T-helper 17 cell (primary cell): ENCODE data around the gene ZIC1. TPM values are rescaled to one million over a fixed set of nuclear protein-coding genes. Genes with fewer than 3 reads are reported as not detected.

ENCODE experiments used
- ATAC-seq: fragments of 150-1000 bp; cut with Tn5 transposase; 2 replicates; pipeline ENCODE4 v1.10.0; 2021; ENCODE audit warnings: mild to moderate bottlenecking, moderate library complexity
- DNase-seq, 3 donors: peaks; one replicate each; pipeline versions ENCODE4 v3.0.0 to v3.0.0-alpha.2; 2020 to 2021
- H3K9me3 ChIP-seq: one replicate; pipeline ENCODE4 v1.7.0; 2013; ENCODE audit warnings: low read length, mild to moderate bottlenecking; ENCODE audit not compliant: control insufficient read depth, poor library complexity, severe bottlenecking
- H3K27ac Mint-ChIP-seq: one replicate; pipeline ENCODE4 v1.8.0; 2022; ENCODE audit warnings: mild to moderate bottlenecking, moderate library complexity, mixed read lengths
- H3K27me3 Mint-ChIP-seq: one replicate; pipeline ENCODE4 v1.8.0; 2022; ENCODE audit warnings: mixed read lengths
- H3K36me3 Mint-ChIP-seq: one replicate; pipeline ENCODE4 v1.8.0; 2022; ENCODE audit warnings: low read depth, mixed read lengths
- H3K4me1 Mint-ChIP-seq: one replicate; pipeline ENCODE4 v1.8.0; 2022; ENCODE audit warnings: mild to moderate bottlenecking, mixed read lengths
- H3K4me3 Mint-ChIP-seq: one replicate; pipeline ENCODE4 v1.8.0; 2022; ENCODE audit warnings: mild to moderate bottlenecking, moderate library complexity, mixed read lengths
- total RNA-seq, 4 donors: library from RNA in 2 of 4; stranded (reverse) in 2 of 4; gene quantifications; one replicate each; pipeline ENCODE4 v1.2.3 and lab custom pipeline; 2022 to 2026

The ZIC1 gene
- total RNA-seq, 2 donors from 2014 or later: not detected

DNA sequence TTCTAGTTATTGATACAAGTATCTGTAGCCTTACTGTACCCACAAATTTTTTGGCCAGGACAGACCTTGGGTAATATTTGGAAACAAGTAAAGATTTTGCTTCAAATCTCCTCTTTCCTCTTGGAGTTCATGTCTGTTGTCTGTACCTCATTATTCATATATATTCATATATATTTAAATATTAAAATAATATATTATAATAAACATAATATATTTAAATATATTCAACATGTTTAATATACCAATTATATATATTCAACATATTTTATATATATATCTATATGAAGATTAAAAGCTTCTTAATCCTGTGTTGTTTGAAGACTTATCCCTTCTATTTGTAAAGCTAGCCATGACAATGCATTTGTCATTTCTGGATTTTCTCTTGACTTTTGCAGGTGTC lies 38.1 kb downstream of the ZIC1 start:
- Mint-ChIP-seq H3K27ac (no peak overlapping the region), H3K27me3 (no peaks in the 10 kb centered on the region), H3K4me1 (no peaks in the 10 kb centered on the region), H3K36me3 (no peaks in the 10 kb centered on the region), H3K4me3 (no peak overlapping the region)
- no peaks in the 10 kb centered on the region for H3K9me3 ChIP-seq
- ATAC-seq (no peak), DNase-seq (no peak)

GRCh38 chr3:147449669-147450068 lies 40.5 kb downstream of the ZIC1 start:
- no peak overlapping the region for H3K4me3 Mint-ChIP-seq
- no peaks in the 10 kb centered on the region for H3K9me3 ChIP-seq
- no peaks in the 10 kb centered on the region for H3K27me3 Mint-ChIP-seq
- no peak for ATAC-seq
- no peaks in the 10 kb centered on the region for H3K4me1 Mint-ChIP-seq
- no peak for DNase-seq
- H3K36me3 Mint-ChIP-seq: no peaks in the 10 kb centered on the region
- H3K27ac Mint-ChIP-seq: no peak overlapping the region

GRCh38 chr3:147458995-147459704 lies 50.0 kb downstream of the ZIC1 start:
- no peak for DNase-seq
- Mint-ChIP-seq H3K4me1 (no peaks in the 10 kb centered on the region), H3K27ac (no peak overlapping the region), H3K36me3 (no peaks in the 10 kb centered on the region), H3K4me3 (no peak overlapping the region), H3K27me3 (no peaks in the 10 kb centered on the region)
- H3K9me3 ChIP-seq: no peaks in the 10 kb centered on the region
- no peak for ATAC-seq

DNA sequence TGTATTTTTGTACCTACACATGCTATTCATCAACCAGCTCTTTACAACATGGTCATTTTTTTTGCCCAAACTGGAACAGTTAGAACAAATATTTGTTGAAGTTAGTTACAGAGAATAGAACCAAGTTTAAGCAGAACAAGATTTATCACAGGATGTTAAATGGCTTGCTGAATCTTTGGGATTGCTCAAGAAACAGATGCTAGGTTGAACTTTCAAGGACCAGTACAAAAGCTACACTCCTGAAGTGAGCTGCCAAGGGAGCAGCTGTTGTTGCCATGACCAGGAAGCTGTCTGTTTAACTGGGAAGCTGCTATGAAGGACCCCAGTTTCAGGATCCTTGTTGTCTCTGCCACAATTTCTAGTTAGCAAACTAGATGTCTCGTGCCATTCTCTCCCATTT lies 53.7 kb downstream of the ZIC1 start:
- Mint-ChIP-seq H3K4me3 (no peak overlapping the region), H3K4me1 (no peaks in the 10 kb centered on the region), H3K36me3 (no peaks in the 10 kb centered on the region), H3K27me3 (no peaks in the 10 kb centered on the region), H3K27ac (no peak overlapping the region)
- no peak for DNase-seq
- ATAC-seq: no peak
- H3K9me3 ChIP-seq: no peaks in the 10 kb centered on the region

Other genes with a start within 250 kb of the ZIC1 start
- gene ZIC4, start 2.8 kb upstream of the ZIC1 start, total RNA-seq: not detected